Measurements from ENCODE around the gene RAB1A.

RAB1A gene

GRCh38 chr2:65064728-65065552 lies 65.0 kb downstream of the RAB1A start:
- intact Hi-C loops (cut with DNase I): loop anchor here (2.0 kb wide), 1 partner anchor 122 kb away; no protein-coding TSS in a partner anchor
- DNase-seq: peak in 7 of 10 donors; percentile 41 to 93 (median 49)

- no peak for DNase-seq
- intact Hi-C loops (cut with DNase I): no loop called here
These were observed 66.8 kb downstream of the RAB1A start for GRCh38 chr2:65062843-65063825.

DNA sequence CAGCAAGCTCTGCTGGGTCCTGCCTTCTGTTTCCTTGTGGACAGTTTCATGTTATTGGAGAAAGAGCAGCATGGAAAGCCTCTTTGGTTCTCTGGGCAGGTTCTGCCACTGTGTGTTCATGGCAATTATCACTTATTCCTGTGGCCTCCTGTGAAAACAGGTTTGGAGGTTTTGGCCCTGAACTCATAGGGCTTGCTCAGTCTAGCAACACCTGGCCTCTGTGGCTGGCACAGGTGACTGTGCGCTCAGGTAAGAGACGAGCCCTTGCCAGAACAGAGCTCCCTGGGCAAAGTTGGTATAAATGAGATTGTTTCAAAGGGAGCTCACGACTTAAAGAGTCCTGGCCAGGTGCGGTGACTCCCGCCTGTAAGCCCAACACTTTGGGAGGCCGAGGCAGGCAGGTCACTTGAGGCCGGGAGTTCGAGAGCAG lies 68.0 kb downstream of the RAB1A start:
- no peak for DNase-seq
- intact Hi-C loops (cut with DNase I): no loop called here

DNA sequence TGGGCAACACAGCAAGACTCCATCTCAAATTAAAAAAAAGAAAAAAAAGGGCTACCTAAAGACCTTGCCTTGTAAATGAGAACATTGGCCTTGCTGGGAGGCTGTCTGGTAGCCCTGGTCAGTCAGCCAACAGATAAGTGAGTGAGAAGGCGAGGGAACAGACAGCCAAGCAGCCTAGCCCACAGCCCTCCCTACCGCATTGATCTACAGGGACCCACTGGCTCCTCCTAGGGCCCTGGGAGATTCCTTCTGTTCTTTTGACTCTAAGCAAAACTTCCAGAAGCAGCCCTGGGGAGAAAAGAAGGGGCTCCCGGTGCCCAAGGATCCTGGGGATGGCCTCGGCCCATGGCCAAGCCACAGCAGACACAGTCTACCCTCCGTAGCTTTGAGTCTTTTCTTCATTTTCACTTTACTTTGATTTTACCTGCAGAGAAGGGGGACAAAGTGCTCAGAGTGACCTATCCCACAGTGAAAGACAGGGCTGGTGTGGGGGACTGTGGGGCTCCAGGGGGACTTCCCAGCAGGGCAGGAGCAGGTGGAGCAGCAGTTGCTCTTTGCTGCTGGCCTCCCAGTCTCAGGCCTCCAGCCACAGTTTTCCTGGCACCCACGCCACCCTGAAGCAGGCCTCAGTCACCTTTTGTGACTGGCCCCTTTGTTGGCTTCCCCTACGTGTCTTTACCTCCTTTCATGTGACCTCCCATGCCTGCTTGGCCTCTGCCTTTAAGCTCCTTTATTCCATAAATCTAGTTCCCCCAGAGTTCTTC lies 68.6 kb downstream of the RAB1A start:
- intact Hi-C loops (cut with DNase I): no loop called here
- DNase-seq: no peak

- intact Hi-C loops (cut with DNase I): loop anchor here (5.0 kb wide), 1 partner anchor 373 kb away; the partner anchor contains the start of gene SPRED2
- DNase-seq: no peak
These were observed 70.8 kb downstream of the RAB1A start for GRCh38 chr2:65059071-65059470.

- intact Hi-C loops (cut with DNase I): loop anchor here (2.0 to 5.0 kb wide), 2 partner anchors 69 to 375 kb away; partner anchors contain the start of genes SLC1A4 and SPRED2
These were observed 72.4 kb downstream of the RAB1A start for GRCh38 chr2:65057391-65058052.

GRCh38 chr2:65057054-65057375 lies 72.9 kb downstream of the RAB1A start:
- DNase-seq: no peak
- intact Hi-C loops (cut with DNase I): loop anchor here (2.0 to 5.0 kb wide), 2 partner anchors 68 to 375 kb away; partner anchors contain the start of genes SLC1A4 and SPRED2

More at GRCh38 chr2:65057391-65058052, 72.4 kb downstream of the RAB1A start:
- DNase-seq: no peak

DNA sequence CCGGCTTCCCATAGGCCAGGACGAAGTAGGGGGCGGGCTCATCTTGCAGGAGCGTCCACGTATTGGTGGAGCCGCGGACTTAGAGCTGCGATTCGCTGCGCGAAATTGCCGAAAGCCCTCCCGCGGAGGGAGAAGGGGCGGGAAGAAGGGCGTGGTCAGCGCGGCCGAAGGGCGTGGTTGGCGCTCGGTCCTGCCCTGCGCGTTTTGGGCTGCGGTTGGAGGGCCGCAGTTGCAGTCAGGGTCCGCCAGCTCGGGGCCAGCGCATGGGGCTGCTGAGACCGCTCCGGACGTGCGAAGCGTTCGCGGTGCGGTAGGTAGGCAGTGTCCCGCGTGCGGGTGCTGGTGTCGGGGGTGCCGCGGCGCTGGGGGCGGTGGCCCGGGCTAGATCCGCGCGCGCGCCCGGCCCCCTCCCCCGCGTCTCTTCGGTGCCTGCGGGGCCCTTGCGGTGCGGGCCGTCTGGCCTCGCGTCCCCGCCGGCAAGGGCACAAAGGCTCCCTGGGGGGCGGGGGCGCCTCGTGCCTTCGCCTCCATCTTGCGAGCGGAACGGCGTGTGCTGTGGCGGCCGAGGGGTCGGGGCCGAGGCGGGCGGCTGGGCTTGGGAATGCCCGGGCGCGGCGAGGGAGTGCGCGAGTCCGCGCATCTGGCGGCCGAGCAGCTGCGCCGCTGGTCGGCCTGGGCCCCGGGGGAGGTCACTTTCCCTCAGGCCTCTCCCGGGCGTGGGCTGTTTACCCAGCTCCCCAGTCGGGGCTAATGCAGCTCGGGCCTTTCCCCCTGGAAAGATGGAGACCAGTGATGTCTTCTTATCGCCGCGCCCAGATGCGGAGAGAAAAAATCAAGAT lies 73.5 kb downstream of the RAB1A start, which contains the start of gene CEP68:
Gene CEP68 (plus strand): TSS at position 202 of the 839 bp plus-strand sequence. CDS start 13,029 bp downstream, outside the sequence.
- intact Hi-C loops (cut with DNase I): loop anchor here (1.0 to 5.0 kb wide), 3 partner anchors 68 to 376 kb away; partner anchors contain the start of genes RAB1A, SLC1A4 and SPRED2
- peak; percentile 95 to 100 (median 96) for DNase-seq

DNA sequence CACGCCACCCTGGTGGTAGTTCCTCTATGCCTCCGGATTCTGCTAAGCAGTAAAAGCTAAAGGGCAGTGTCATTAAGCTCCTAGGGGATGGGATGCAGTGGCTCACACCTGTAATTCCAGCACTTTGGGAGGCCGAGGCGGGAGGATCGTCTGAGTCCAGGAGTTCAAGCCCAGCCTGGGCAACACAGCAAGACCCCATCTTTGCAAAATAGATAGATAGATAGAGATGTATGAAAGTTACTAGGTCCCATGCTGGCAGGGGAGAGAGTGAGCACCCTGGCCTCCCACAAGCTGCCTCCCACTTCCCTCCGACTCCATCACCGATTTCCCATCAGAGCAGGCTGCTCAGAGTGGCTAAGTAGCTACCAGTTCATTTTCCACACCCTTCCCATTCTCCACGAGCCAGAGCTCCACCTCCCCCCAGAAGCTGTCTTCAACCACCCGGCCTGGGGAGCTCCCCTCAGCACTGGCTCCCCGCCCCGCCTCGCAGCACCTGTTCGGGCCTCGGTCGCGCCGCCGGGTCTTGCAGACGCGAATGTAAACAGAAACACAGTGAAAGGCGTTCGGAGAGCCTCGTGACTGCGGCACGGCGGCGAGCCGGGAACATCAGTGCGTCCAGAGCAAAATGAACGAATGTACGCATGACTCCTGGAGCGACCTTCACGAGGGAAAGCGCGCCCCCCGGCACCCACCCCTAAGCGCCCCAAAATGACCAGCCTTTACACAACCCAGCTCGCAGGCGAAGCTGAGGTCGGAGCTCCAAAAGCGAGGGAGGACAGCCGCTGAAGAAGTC lies 74.3 kb downstream of the RAB1A start:
- peak in 4 of 10 donors; percentile 25 to 81 (median 38) for DNase-seq
- intact Hi-C loops (cut with DNase I): loop anchor here (1.0 to 5.0 kb wide), 3 partner anchors 67 to 377 kb away; partner anchors contain the start of genes RAB1A, SLC1A4 and SPRED2

DNA sequence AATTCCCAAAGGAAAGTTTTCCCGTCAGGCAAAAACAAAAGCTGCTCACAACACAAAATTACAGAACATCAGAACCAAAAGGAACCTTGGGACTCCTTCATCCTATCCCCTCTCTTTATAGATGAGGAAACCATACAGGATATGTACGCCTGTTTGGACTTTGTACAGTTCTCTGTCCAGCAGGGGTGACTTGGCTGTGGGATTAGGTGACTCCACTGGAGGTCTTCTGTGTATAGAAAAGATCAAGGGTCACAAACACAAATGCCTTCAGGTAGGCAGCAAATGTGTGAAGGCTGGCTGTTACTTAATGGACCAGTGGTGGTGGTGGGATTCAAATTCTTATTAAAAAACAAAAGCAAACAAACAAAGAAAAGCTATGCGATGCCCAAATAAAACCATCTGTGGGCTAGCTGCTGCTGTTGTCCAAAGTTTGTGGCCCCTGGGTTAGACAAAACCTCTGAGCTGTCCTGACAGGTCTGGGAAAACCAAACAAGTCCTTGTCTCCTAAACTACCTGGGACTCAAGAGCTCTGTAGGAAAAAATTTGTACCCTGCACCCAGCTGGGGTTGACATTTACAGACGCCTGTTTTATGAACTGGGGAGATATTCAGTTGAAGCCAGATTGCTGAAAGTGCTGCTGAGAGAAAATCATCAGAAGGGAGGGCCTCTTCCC lies 75.0 kb downstream of the RAB1A start:
- DNase-seq: no peak
- intact Hi-C loops (cut with DNase I): loop anchor here (5.0 kb wide), 1 partner anchor 377 kb away; the partner anchor contains the start of gene SPRED2

DNA sequence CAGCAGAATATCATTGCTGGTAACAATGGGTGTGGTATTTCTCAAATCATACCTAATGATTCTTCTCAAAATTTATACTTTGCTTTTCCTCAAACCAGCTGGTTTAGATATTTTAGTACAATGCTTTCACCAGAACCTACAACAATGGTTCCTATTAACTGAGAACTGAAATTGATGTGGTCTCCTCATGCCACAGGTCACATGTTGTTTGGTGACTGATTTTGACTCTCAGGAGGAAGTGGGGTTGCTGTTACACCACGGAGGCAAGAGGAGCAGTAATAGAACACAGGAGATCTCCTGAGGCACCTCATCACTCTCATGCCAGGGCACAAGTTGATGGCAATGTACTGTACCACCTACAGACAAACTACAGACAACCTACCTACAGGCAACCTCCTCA lies 76.7 kb downstream of the RAB1A start:
- intact Hi-C loops (cut with DNase I): no loop called here
- DNase-seq: no peak

DNA sequence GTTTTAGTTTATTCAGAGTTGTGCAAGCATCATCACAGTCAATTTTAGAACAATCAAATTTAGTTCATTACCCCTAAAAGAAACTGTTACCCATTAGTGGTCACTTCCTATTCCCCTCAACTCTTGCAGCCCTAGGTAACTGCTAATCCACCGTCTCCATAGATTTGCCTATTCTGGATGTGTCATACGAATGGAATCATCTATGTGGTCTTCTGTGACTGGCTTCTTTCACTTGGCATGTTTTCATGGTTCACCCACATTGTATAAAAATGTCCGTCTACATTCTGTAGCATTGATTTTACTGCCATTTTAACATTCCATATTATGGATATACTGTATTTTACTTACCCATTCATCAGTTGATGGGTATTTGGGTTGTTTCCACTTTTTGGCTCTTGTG lies 79.0 kb downstream of the RAB1A start:
- no peak for DNase-seq
- intact Hi-C loops (cut with DNase I): no loop called here

DNA sequence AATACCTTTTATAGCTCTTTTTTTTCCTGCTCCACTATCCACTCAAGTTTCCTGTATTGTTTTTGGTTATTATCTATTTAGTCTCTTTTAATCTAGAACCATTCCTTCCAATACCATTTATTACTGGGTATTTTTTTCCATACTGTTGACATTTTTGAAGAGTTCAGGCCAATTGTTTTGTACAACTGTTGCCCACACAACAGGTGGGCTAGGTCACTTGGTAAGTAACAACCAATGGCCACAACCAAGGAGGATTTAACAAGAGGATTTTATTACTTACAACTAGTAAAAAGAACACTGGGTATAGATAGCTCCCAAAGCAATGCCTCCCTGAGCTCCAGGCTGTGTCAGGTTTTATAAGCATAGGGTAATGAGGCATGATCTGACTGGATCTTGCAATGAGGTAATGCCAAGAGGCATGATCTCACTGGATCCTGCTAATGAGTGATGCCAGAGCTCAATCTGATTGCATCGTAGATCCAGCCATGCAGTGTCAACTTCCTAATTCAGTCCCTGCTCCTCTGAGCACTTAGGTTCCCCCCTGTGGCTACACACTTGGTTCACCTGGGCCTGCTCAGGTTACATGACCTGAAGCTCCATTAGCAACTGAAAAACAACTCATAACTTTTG lies 80.8 kb downstream of the RAB1A start:
- intact Hi-C loops (cut with DNase I): loop anchor here (10.0 kb wide), 1 partner anchor 714 kb away; no protein-coding TSS in a partner anchor
- DNase-seq: no peak

DNA sequence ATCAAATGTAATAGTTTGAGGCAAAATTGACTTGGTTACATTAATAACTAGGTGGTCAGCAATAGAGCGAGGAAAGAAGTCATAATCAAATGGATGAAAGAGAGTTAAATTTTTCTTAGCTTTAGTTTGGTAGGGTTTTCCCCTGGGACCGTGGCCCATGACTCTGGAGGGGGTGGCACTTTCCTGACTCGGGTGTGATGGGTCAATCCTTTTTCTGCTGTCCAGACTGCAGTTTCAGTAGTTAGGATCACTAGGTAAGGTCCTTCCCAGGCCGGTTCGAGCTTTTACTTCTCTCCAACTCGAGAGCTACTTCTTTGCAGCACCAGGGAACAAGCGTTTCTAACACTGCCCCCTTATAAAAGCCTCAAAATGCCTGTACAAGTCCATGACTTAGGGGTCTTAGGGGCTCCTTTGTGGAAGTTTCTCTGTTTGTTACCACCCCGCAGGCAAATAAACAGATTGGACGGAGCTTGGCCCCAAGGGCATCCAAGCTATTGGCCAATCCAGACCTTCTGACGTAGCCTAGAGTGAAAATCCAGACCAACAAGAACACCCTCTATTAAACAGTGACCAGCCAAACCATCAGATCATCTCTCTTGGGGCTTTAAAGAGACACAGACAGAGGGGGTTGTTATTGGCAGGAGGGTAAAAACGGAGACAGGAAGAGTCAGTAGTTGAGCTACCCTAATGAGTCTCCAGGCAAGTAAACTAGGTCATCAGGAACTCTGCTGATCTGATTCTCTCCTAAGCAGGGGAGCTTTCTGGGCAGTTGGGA lies 83.1 kb downstream of the RAB1A start:
- DNase-seq: no peak
- intact Hi-C loops (cut with DNase I): loop anchor here (10.0 kb wide), 1 partner anchor 712 kb away; no protein-coding TSS in a partner anchor

DNA sequence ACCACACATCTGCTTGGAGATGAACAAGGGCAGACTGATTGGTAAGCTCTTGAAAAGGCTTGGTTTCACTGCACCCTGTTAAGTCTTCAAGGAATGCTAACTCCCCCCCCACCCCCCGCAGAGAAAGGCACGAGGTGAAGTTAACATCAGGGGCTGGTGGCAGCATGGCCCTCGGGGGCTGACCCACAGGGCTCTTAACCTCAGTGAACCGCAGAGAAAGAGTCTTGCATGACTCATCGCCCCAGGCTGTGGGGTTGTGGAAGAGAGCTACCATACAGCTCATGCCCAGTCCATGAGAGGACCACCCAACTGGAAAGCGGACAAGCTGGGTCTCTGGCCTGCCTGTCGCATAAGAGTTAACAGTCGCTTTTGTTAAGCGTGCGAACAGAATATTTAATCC lies 84.3 kb downstream of the RAB1A start:
- intact Hi-C loops (cut with DNase I): loop anchor here (10.0 kb wide), 1 partner anchor 711 kb away; no protein-coding TSS in a partner anchor
- DNase-seq: no peak

Measured in posterior cingulate gyrus (tissue), 11 donors.